Breast epithelium (tissue), 3 donors: ENCODE measurements around the gene PFDN1.

Experiments used
- POLR2A ChIP-seq: fragments of 450-650 bp; IDR thresholded peaks from one replicate; pipeline ENCODE4 v1.6.1; 2016; ENCODE audit warnings: antibody characterized with exemption, mild to moderate bottlenecking, moderate library complexity
- TF ChIP-seq, protein P1 (sequence below), 3 donors: fragments of 450-650 bp; IDR thresholded peaks; one replicate each; pipeline ENCODE4 v1.5.1; 2016 to 2017; ENCODE audit warnings: antibody characterized with exemption in 3 of 3, mild to moderate bottlenecking in 3 of 3, moderate library complexity in 3 of 3

DNA sequence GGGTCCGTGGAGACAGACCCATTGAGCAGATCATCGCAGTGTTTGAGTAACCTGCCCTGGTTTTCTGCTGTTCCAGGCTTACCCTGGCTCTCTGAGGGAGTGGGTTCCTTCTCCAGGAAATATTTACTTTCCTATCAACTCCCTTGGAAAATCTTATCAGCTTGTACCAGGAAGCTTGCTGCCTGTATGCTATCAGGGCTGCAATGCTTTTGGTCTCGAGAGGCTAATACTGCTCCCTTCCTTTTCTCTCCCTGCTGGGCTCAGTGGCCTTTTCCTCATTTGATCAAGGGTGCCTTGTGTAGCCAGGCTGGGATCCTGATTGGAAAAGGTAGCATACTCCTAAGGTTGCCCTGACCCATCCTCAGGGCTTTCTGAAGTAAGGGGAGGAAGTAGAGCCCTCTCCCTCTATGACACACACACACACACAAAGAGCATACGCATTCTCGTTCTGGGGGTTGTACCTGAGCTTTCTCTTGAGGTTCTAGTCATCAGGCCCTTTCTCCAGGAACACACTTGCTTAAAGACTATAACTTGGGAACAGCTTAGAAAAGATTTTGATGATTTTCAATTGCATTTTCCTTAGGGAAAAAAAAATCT lies 86.3 kb downstream of the PFDN1 start:
- TF ChIP-seq, protein P1, sequence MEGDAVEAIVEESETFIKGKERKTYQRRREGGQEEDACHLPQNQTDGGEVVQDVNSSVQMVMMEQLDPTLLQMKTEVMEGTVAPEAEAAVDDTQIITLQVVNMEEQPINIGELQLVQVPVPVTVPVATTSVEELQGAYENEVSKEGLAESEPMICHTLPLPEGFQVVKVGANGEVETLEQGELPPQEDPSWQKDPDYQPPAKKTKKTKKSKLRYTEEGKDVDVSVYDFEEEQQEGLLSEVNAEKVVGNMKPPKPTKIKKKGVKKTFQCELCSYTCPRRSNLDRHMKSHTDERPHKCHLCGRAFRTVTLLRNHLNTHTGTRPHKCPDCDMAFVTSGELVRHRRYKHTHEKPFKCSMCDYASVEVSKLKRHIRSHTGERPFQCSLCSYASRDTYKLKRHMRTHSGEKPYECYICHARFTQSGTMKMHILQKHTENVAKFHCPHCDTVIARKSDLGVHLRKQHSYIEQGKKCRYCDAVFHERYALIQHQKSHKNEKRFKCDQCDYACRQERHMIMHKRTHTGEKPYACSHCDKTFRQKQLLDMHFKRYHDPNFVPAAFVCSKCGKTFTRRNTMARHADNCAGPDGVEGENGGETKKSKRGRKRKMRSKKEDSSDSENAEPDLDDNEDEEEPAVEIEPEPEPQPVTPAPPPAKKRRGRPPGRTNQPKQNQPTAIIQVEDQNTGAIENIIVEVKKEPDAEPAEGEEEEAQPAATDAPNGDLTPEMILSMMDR (IDR thresholded peaks at IDR 0.05) = no peak
- TF ChIP-seq POLR2A = no peak
